ENCODE measurements around the gene P4HA2. TPM values are rescaled to one million over a fixed set of nuclear protein-coding genes. Genes with fewer than 3 reads are reported as not detected.

Gene P4HA2
- total and polyA plus RNA-seq, 2 of the 13 experiments (the other 11 are each of a cell fraction or from before 2014, with no cell fraction given): 37.7 to 126 TPM

GRCh38 chr5:132227485-132228240 lies at the start of gene P4HA2 (continued):
- TF ChIP-seq ZBTB21 (CRISPR knock-in tag; IDR thresholded peaks at IDR 0.05) (no peak), TMF1 (CRISPR knock-in tag; IDR thresholded peaks at IDR 0.05; ENCODE audit: low read depth) (peak; percentile 69), KLF6 (CRISPR knock-in tag; IDR thresholded peaks at IDR 0.05) (no peak; the same call in none of the 2 replicates), ERF (CRISPR knock-in tag; IDR thresholded peaks at IDR 0.05) (no peak; the same call in 1 of the 2 replicates), RFX3 (CRISPR knock-in tag; IDR thresholded peaks at IDR 0.05) (no peak), JUNB (CRISPR knock-in tag; IDR thresholded peaks at IDR 0.05; ENCODE audit: borderline replicate concordance) (no peak), ZKSCAN5 (CRISPR knock-in tag; IDR thresholded peaks at IDR 0.05) (no peak), FOXC1 (CRISPR knock-in tag; IDR thresholded peaks at IDR 0.05; ENCODE audit: borderline replicate concordance) (peak; percentile 38; the same call in 1 of the 2 replicates), ZNF205 (CRISPR knock-in tag; IDR thresholded peaks at IDR 0.05) (peak; percentile 46; the same call in 1 of the 2 replicates), SRF (IDR thresholded peaks at IDR 0.05; ENCODE audit: low read depth, low read length) (no peak), HMGXB4 (CRISPR knock-in tag; IDR thresholded peaks at IDR 0.05; ENCODE audit: borderline replicate concordance in 1 of 2, low read depth in 1 of 2) (peak; percentile 48 to 82), ZNF878 (CRISPR knock-in tag; IDR thresholded peaks at IDR 0.05) (peak; percentile 33; the same call in 1 of the 2 replicates), NFKB2 (CRISPR knock-in tag; IDR thresholded peaks at IDR 0.05; ENCODE audit: borderline replicate concordance) (peak; percentile 64; the same call in 1 of the 2 replicates), SNAI1 (CRISPR knock-in tag; IDR thresholded peaks at IDR 0.05; ENCODE audit: borderline replicate concordance) (no peak), DDIT3 (CRISPR knock-in tag; IDR thresholded peaks at IDR 0.05) (no peak), ZNF777 (CRISPR knock-in tag; IDR thresholded peaks at IDR 0.05) (peak; percentile 89), ZBTB34 (CRISPR knock-in tag; IDR thresholded peaks at IDR 0.05) (0 out of 2 replicates have a peak, but pooled peaks have one; percentile 54), ZBTB49 (CRISPR knock-in tag; IDR thresholded peaks at IDR 0.05; ENCODE audit: borderline replicate concordance) (no peak)
- TF ChIP-seq, protein P1, sequence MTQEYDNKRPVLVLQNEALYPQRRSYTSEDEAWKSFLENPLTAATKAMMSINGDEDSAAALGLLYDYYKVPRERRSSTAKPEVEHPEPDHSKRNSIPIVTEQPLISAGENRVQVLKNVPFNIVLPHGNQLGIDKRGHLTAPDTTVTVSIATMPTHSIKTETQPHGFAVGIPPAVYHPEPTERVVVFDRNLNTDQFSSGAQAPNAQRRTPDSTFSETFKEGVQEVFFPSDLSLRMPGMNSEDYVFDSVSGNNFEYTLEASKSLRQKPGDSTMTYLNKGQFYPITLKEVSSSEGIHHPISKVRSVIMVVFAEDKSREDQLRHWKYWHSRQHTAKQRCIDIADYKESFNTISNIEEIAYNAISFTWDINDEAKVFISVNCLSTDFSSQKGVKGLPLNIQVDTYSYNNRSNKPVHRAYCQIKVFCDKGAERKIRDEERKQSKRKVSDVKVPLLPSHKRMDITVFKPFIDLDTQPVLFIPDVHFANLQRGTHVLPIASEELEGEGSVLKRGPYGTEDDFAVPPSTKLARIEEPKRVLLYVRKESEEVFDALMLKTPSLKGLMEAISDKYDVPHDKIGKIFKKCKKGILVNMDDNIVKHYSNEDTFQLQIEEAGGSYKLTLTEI (CRISPR knock-in tag; conservative IDR thresholded peaks at IDR 0.05): no peak
- TF ChIP-seq, protein P2, sequence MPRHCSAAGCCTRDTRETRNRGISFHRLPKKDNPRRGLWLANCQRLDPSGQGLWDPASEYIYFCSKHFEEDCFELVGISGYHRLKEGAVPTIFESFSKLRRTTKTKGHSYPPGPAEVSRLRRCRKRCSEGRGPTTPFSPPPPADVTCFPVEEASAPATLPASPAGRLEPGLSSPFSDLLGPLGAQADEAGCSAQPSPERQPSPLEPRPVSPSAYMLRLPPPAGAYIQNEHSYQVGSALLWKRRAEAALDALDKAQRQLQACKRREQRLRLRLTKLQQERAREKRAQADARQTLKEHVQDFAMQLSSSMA (CRISPR knock-in tag; IDR thresholded peaks at IDR 0.05): no peak; the same call in 1 of the 2 replicates
